NCI-H2227 (cell line): Measurements from ENCODE around the gene MPV17L2.
A peak's percentile ranks its signal among the peaks of the same experiment; 100 is the strongest.

Source experiments
- DNase-seq: peaks from one replicate; lab custom pipeline; 2025; ENCODE audit not compliant: unreplicated experiment; lab: John Stamatoyannopoulos, UW

Gene MPV17L2

GRCh38 chr19:18232540-18233223, 39.7 kb downstream of the MPV17L2 start:
- DNase-seq, result peak; percentile 68

- DNase-seq, result peak; percentile 54
Observed at GRCh38 chr19:18233224-18233825, 40.3 kb downstream of the MPV17L2 start.

- DNase-seq, result peak; percentile 57
Observed at GRCh38 chr19:18234194-18234593, 41.2 kb downstream of the MPV17L2 start.

GRCh38 chr19:18239303-18239702, 46.3 kb downstream of the MPV17L2 start:
- no peak for DNase-seq

GRCh38 chr19:18245297-18245696, 52.3 kb downstream of the MPV17L2 start:
- DNase-seq, result no peak
